ENCODE data around the gene NRIP2.

GRCh38 chr12:2803635-2804392 lies 31.0 kb downstream of the NRIP2 start:
- TF ChIP-seq EZH2 (IDR thresholded peaks at IDR 0.05; ENCODE audit: insufficient read depth, poor library complexity, severe bottlenecking) (no peak), EZH2phosphoT487 (IDR thresholded peaks at IDR 0.05; ENCODE audit: insufficient read depth, low read depth) (no peak)

Data from GM23248 (cell line).